Upper lobe of left lung (tissue), 6 donors: ENCODE results near the gene CDYL. TPM values are rescaled to one million over a fixed set of nuclear protein-coding genes. Genes with fewer than 3 reads are reported as not detected.
"Not testable (repeated sequence)": the region's sequence is repeated elsewhere in the genome, so short reads cannot be mapped to it uniquely, and the experiment has no call there.

Experiments
- ATAC-seq, 2 donors: fragments of 200-7000 bp; cut with Tn5 transposase; one replicate each; pipeline ENCODE4 v1.9.1; 2022; ENCODE audit warnings: mild to moderate bottlenecking in 2 of 2, moderate library complexity in 2 of 2; ENCODE audit not compliant: low FRiP score in 2 of 2
- DNase-seq, 2 donors: peaks; one replicate each; pipeline ENCODE4 v3.0.0-alpha.2; 2019 to 2020
- H3K27ac ChIP-seq, 4 donors: fragments of 200-600 bp; sonication (generic); one replicate each; pipeline ENCODE4 v1.5.1; 2016 to 2019
- H3K27me3 ChIP-seq, 4 donors: fragments of 200-600 bp; sonication (generic); one replicate each; pipeline ENCODE4 v1.5.1; 2017 to 2019
- H3K36me3 ChIP-seq, 4 donors: fragments of 200-600 bp; sonication (generic); one replicate each; pipeline ENCODE4 v1.5.1; 2016 to 2019
- H3K4me1 ChIP-seq, 4 donors: fragments of 200-600 bp; sonication (generic); one replicate each; pipeline ENCODE4 v1.5.1; 2018 to 2019
- H3K4me3 ChIP-seq, 4 donors: fragments of 200-600 bp; sonication (generic); one replicate each; pipeline ENCODE4 v1.5.1; 2017 to 2019; ENCODE audit warnings: mild to moderate bottlenecking in 2 of 4, moderate library complexity in 1 of 4
- H3K9me3 ChIP-seq, 4 donors: fragments of 200-600 bp; sonication (generic); one replicate each; pipeline ENCODE4 v1.5.1; 2018 to 2019
- EP300 ChIP-seq, 4 donors: sonication (generic); formaldehyde crosslinking; IDR thresholded peaks; one replicate each; pipeline ENCODE4 v1.5.1; 2017; ENCODE audit warnings: antibody characterized with exemption in 4 of 4, control low read depth in 2 of 4
- POLR2A ChIP-seq, 4 donors: fragments of 450-650 bp; IDR thresholded peaks; one replicate each; pipeline ENCODE4 v1.5.1; 2016 to 2017; ENCODE audit warnings: antibody characterized with exemption in 4 of 4, mild to moderate bottlenecking in 2 of 4
- POLR2AphosphoS5 ChIP-seq, 2 donors: sonication (generic); formaldehyde crosslinking; IDR thresholded peaks; one replicate each; pipeline ENCODE4 v1.5.1; 2017; ENCODE audit warnings: antibody characterized with exemption in 2 of 2
- WGBS, 2 donors: methylation state at CpG; one replicate each; pipeline ENCODE4 v1.1.5; 2017 to 2018; 5-methylcytosine and 5-hydroxymethylcytosine counted together
- total RNA-seq, 6 donors: library from RNA; depleted of rRNA in 4 of 6; stranded (reverse); fragments of >200 nt in 4 of 6; gene quantifications; one replicate each; pipeline versions ENCODE4 v1.1.0 to v1.2.1, GENCODE V29; 2016 to 2021
- TF ChIP-seq, protein P1 (sequence below), 6 experiments: fragments of 450-650 bp in 4 of 6; fragments of 200-600 bp in 2 of 6; sonication (generic) in 2 of 6; IDR thresholded peaks; one replicate each; pipeline ENCODE4 v1.5.1; 2016 to 2019; ENCODE audit warnings: antibody characterized with exemption in 6 of 6
- donor health status: DM: no; HTN: no; CAD: no; lungs with moderate emphysema.
- donor health status: DM: no; HTN: yes; CAD: no; lungs with severe emphysema.

The CDYL gene
- total RNA-seq, 6 donors from 2014 or later: 17.6 to 48.9 (median 32.9) TPM

DNA sequence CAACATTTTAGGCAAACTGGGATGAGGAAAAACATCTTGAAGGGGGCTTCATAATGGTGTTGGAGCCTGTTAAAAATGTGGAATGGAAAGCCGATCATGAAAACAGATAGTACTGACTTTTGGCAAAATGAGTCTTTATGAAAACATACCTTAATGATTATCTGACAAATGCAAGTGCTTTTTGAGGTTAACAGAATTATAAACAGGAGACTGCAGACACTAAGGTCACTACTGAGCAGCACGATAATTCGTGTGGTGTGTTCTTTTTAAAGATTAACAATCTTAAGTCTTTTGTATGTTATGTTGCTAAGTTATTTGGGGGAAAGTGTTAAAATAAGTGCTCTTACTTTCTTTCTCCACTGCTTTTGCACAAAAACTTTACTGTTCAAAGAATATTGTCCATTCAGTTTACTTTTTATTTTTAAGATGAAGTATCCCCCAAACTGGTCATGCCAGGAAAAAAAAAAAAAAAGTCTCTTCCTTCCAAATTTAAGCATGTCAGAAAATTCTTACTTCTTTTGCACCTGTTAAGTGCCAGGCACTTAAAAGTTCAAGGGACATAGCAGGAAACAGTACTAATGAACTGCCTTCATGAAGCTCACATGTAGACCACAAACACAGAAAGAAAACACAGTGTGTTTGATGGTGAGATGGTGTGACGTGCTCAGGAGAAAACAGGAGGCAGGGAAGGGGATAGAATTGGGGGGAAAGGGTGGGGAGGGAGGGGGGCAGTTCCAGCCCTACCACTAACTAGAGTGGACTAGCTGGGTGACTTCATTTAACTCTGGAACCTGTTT, 73.2 kb downstream of the CDYL start:
- no peak for DNase-seq

DNA sequence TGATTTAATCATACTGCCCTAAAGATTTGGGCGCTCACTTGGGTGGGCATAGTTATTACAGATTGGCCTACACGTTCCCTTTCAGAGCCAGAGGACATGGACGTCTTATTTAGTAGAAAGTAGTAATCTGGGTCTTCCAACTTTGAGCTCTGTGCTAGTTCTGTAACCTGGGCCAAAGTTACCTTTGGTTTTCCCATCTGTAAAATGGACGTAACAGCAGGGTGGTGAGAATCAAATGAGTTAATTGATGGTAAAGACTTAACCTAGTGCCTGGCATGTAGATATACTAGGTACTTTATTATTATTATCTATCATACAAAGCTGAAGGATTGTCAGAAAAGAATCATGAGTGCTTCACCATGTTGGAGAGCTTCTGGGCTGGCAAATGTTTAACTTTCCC, 74.8 kb downstream of the CDYL start:
- H3K27me3 ChIP-seq: no peaks in the 10 kb centered on the region
- H3K4me3 ChIP-seq: no peak overlapping the region
- WGBS, 2 donors: 94 to 95% methylated on average over 4 of the region's 4 CpGs
- DNase-seq: no peak
- H3K9me3 ChIP-seq: no peaks in the 10 kb centered on the region
- H3K4me1 ChIP-seq: peaks cover 8 to 20% (median 16%) of the 10 kb centered on the region in 4 donors
- TF ChIP-seq, protein P1, sequence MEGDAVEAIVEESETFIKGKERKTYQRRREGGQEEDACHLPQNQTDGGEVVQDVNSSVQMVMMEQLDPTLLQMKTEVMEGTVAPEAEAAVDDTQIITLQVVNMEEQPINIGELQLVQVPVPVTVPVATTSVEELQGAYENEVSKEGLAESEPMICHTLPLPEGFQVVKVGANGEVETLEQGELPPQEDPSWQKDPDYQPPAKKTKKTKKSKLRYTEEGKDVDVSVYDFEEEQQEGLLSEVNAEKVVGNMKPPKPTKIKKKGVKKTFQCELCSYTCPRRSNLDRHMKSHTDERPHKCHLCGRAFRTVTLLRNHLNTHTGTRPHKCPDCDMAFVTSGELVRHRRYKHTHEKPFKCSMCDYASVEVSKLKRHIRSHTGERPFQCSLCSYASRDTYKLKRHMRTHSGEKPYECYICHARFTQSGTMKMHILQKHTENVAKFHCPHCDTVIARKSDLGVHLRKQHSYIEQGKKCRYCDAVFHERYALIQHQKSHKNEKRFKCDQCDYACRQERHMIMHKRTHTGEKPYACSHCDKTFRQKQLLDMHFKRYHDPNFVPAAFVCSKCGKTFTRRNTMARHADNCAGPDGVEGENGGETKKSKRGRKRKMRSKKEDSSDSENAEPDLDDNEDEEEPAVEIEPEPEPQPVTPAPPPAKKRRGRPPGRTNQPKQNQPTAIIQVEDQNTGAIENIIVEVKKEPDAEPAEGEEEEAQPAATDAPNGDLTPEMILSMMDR (IDR thresholded peaks at IDR 0.05): no peak
- no peak for TF ChIP-seq POLR2AphosphoS5 (IDR thresholded peaks at IDR 0.05)
- TF ChIP-seq EP300 (IDR thresholded peaks at IDR 0.05): no peak
- no peak for TF ChIP-seq POLR2A (IDR thresholded peaks at IDR 0.05)
- no peak for ATAC-seq
- no peak overlapping the region for H3K27ac ChIP-seq
- H3K36me3 ChIP-seq: no peaks in the 10 kb centered on the region

More for the DNA sequence above, 73.2 kb downstream of the CDYL start:
- ATAC-seq: no peak
- WGBS, 2 donors: 45 to 59% methylated on average over 4 of the region's 4 CpGs
- H3K9me3 ChIP-seq: no peaks in the 10 kb centered on the region
- TF ChIP-seq POLR2AphosphoS5 (IDR thresholded peaks at IDR 0.05) (no peak), POLR2A (IDR thresholded peaks at IDR 0.05) (no peak), EP300 (IDR thresholded peaks at IDR 0.05) (no peak)
- TF ChIP-seq, protein P1 (IDR thresholded peaks at IDR 0.05): no peak
- peaks cover 8 to 20% (median 16%) of the 10 kb centered on the region in 4 donors for H3K4me1 ChIP-seq
- no peak overlapping the region for H3K4me3 ChIP-seq
- no peaks in the 10 kb centered on the region for H3K27me3 ChIP-seq
- no peaks in the 10 kb centered on the region for H3K36me3 ChIP-seq
- H3K27ac ChIP-seq: no peak overlapping the region

DNA sequence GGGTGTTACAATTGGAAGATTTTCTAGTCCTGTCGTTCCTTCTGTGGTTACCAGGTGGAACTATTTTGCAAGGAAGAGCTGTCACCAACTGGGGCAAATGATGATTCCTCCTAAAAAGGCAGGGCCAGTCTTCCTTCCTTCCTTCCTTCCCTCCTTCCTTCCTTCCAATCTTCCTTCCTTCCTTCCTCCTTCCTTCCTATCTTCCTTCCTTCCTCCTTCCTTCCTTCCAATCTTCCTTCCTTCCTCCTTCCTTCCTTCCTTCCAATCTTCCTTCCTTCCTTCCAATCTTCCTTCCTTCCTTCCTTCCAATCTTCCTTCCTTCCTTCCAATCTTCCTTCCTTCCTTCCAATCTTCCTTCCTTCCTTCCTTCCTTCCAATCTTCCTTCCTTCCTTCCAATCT, 76.0 kb downstream of the CDYL start:
- DNase-seq, H3K4me3 ChIP-seq, H3K27me3 ChIP-seq, ATAC-seq, H3K27ac ChIP-seq, H3K9me3 ChIP-seq, H3K36me3 ChIP-seq: not testable (repeated sequence)
- 73 to 100% methylated on average over 1 of the region's 1 CpG for WGBS, 2 donors
- H3K4me1 ChIP-seq: peaks cover 8 to 20% (median 16%) of the 10 kb centered on the region in 4 donors

DNA sequence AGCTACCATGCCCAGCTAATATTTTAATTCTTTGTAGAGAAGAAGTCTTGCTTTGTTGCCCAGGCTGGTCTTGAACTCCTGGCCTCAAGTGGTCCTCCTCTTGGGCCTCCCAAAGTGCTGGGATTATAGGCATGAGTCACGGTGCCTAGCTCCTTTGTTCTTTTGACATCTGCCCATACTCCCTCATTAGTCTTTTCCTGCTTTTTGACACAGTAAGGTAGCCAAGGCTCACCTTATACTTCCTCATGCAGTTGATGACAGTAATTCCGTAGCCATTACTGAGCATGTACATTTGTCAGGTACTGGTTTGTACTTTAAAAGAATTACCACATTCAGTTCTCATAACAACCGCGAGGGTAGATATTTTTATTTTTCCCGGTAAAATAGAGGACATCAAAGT, 76.7 kb downstream of the CDYL start:
- WGBS, 2 donors: 92 to 96% methylated on average over 5 of the region's 5 CpGs
- no peak overlapping the region for H3K27ac ChIP-seq
- peaks cover 8 to 23% (median 15%) of the 10 kb centered on the region in 4 donors for H3K4me1 ChIP-seq
- TF ChIP-seq EP300 (IDR thresholded peaks at IDR 0.05) (no peak), POLR2A (IDR thresholded peaks at IDR 0.05) (no peak), POLR2AphosphoS5 (IDR thresholded peaks at IDR 0.05) (no peak)
- TF ChIP-seq, protein P1 (IDR thresholded peaks at IDR 0.05): no peak
- no peaks in the 10 kb centered on the region for H3K9me3 ChIP-seq
- no peaks in the 10 kb centered on the region for H3K27me3 ChIP-seq
- H3K4me3 ChIP-seq: no peak overlapping the region
- no peaks in the 10 kb centered on the region for H3K36me3 ChIP-seq
- ATAC-seq (no peak), DNase-seq (no peak)

DNA sequence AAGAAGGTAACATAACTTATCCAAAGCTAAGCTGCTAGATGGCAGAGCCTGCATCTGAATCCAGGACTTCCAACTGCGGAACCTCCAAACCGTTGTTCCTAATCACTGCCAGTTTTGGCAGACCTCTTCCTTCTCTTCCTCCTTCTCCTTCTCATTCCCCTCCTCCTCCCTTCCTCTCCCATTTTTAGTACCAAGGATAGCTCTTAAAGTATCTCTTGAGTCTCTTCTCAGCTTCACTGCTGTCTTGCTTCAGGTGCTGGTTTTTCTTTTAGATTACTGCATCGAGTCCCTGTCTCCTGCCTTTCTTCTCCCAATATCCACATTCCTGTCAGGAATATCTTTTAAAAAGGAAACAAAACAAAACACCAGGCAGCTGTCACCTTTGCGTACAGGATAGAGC, 77.1 kb downstream of the CDYL start:
- 76 to 86% methylated on average over 4 of the region's 4 CpGs for WGBS, 2 donors
- H3K36me3 ChIP-seq: no peaks in the 10 kb centered on the region
- TF ChIP-seq POLR2AphosphoS5 (IDR thresholded peaks at IDR 0.05) (no peak), POLR2A (IDR thresholded peaks at IDR 0.05) (no peak), EP300 (IDR thresholded peaks at IDR 0.05) (no peak)
- TF ChIP-seq, protein P1 (IDR thresholded peaks at IDR 0.05): no peak
- no peak for DNase-seq
- no peaks in the 10 kb centered on the region for H3K9me3 ChIP-seq
- H3K4me1 ChIP-seq: peaks cover 6 to 24% (median 13%) of the 10 kb centered on the region in 4 donors
- no peak overlapping the region for H3K27ac ChIP-seq
- H3K27me3 ChIP-seq: no peaks in the 10 kb centered on the region
- no peak overlapping the region for H3K4me3 ChIP-seq
- ATAC-seq: no peak
